GM20431 (cell line): Measurements from ENCODE around the gene KRTAP5-2.
"Not testable (repeated sequence)": the region's sequence is repeated elsewhere in the genome, so short reads cannot be mapped to it uniquely, and the experiment has no call there.

Source experiments
- in situ Hi-C: fragments of 300-500 bp; cut with MseI, MboI; formaldehyde crosslinking; loops from one replicate; pipeline ENCODE4 v1.15.0; 2020; ENCODE audit warnings: low sequenced_read_pairs; ENCODE audit not compliant: unreplicated experiment

KRTAP5-2 gene

GRCh38 chr11:1596576-1597121 lies 1.4 kb downstream of the KRTAP5-2 start:
- in situ Hi-C loops = not testable (repeated sequence)

GRCh38 chr11:1595994-1596575 lies 2.0 kb downstream of the KRTAP5-2 start:
- in situ Hi-C loops = not testable (repeated sequence)

- in situ Hi-C loops = no loop called here
These were observed 5.5 kb downstream of the KRTAP5-2 start for GRCh38 chr11:1592628-1593027.

DNA sequence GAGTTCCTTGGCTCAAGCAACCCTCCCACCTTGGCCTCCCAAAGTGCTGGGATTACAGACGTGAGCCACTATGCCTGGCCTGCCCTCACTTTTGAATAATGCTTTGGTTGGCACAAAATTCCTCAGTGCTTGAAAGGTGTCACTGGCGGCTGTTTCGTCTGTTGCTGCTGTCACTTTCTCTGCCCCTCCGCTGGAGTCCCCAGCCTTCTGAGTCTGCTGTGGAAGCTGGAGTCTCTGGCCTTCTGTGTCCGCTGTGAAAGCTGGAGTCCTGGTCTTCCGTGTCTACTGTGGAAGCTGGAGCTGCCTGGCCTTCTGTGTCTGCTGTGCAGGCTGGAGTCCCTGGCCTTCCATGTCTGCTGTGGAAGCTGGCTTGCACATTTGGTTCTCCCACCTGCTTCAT lies 8.1 kb downstream of the KRTAP5-2 start:
- in situ Hi-C loops = no loop called here

- in situ Hi-C loops = not testable (repeated sequence)
These were observed 8.7 kb downstream of the KRTAP5-2 start for GRCh38 chr11:1589191-1589963.

- in situ Hi-C loops = no loop called here
These were observed 11.4 kb downstream of the KRTAP5-2 start for GRCh38 chr11:1586699-1587098.

GRCh38 chr11:1584661-1585370 lies 13.3 kb downstream of the KRTAP5-2 start, which contains the start of gene KRTAP5-1:
Gene KRTAP5-1, minus strand, starts transcription at chr11:1585283. Its CDS starts 34 bp downstream, at chr11:1585249.
- in situ Hi-C loops = not testable (repeated sequence)

- in situ Hi-C loops = not testable (repeated sequence)
These were observed 15.2 kb downstream of the KRTAP5-2 start for GRCh38 chr11:1582909-1583308.

- in situ Hi-C loops = no loop called here
These were observed 16.1 kb downstream of the KRTAP5-2 start for GRCh38 chr11:1581976-1582375.

GRCh38 chr11:1576825-1577224 lies 21.3 kb downstream of the KRTAP5-2 start:
- in situ Hi-C loops = no loop called here

GRCh38 chr11:1575756-1576155 lies 22.3 kb downstream of the KRTAP5-2 start:
- in situ Hi-C loops = not testable (repeated sequence)

GRCh38 chr11:1574933-1575242 lies 23.2 kb downstream of the KRTAP5-2 start:
- in situ Hi-C loops = no loop called here

DNA sequence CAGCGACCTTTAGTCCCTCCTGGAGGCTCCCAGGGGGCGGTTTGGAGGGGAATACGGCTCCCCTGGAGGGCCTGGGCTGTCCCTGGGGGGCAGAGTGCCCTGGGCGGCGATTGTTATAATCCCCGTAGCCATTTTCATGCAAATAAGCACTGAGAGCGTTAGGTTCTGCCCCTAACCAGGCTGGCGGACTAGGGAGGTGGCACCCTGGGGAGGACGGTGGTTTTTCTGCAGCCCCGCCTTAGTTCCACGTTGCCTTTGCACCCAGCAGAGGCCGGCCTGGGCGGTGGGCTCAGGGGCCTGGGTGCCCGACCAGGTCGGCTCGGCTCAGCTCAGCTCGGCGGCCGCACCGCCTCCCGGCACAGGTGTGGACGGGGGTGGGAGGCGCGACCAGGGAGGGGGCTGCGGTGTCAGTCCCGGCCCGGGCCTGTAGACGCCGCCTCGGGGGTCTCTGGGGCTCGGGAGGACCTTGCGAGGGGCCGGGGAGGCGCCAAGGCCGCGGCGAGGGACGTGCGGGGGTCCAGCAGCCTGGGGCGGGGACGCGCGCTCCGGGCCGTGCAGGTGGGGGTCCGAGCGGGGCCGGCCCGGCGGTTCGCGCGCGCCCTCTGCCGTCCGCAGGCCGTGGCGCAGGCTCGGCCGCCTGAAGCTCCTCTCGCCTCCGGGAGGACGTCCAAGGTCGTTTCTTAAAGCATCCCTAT lies 23.7 kb downstream of the KRTAP5-2 start:
- in situ Hi-C loops = no loop called here

DNA sequence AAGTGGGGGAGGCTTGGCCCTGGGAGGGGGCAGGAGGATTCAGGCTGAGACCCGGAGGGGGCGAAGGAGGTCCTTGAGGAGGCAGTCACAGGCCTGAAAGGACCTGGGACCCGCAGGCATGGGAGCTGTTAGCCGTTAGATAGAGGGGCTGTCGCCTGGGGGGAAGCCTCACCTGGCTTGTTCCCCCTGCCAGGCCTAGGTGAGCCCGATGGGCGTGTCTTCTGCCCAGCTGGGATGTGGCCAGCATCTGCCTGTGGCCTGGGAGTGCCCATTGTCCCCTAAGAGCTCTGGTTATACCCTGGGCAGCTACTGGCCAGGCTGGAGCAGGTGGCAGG lies 24.2 kb downstream of the KRTAP5-2 start:
- in situ Hi-C loops = no loop called here

- in situ Hi-C loops = no loop called here
These were observed 24.8 kb downstream of the KRTAP5-2 start for GRCh38 chr11:1573077-1573902.

DNA sequence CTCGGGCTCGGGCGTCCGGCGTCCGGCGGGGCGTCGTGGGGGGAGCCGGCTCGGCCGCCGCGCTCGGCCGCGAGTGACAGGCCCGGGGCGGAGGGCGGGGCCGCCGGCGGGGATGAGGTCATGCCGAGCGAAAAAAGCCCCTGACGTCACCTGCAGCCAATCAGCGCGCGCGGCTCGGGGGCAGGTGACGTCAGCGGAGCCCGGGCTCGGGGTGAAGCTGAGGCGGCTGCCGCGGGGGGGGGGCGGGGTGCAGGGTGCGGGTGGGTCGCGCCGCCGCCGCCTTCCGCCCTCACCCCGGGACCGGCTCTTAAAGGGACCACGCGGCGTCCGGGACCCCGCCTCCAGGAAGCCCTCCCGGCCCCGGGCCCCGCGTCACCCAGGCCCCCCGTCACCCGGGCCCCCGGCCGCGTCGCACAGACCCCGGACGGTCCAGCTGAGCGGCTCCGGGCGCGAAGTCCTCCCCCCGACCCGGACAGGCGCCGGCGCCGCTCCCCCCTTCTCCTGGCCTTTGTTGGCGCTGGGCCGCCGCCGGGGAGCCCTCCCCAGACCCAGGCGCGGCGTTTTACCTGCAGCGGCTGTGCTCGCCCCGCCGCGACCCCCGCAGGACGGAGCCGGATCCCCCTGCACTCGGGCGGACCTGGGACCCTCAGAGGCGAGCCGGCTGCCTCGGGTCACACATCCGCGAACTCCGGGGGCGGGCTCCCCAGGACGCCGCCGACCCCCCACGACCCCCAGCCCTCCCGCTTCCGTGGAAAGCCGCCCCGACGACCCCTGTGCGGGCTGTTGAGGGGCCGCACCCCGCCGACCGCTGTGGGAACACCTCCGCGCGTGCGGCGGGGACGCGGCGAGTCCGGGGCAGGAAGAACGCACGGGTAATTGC lies 25.7 kb downstream of the KRTAP5-2 start, which contains the start of gene DUSP8:
Gene DUSP8, minus strand, starts transcription at position 75 of the 880 bp plus-strand sequence. CDS start 6,445 bp downstream, outside the sequence.
- in situ Hi-C loops = no loop called here

GRCh38 chr11:1571760-1572196 lies 26.3 kb downstream of the KRTAP5-2 start:
- in situ Hi-C loops = no loop called here
